Progenitor cell of endocrine pancreas (in vitro differentiated cells): Measurements from ENCODE around the gene ERBB4. TPM values are rescaled to one million over a fixed set of nuclear protein-coding genes. Genes with fewer than 3 reads are reported as not detected.

Experiments used
- DNase-seq: peaks from one replicate; pipeline ENCODE4 v3.0.0; 2021; ENCODE audit warnings: low spot score; ENCODE audit not compliant: unreplicated experiment
- H3K27ac Mint-ChIP-seq: 2 replicates; pipeline ENCODE4 v1.8.0; 2021; ENCODE audit warnings: mild to moderate bottlenecking, moderate library complexity, mixed read lengths
- H3K27me3 Mint-ChIP-seq: 2 replicates; pipeline ENCODE4 v1.8.0; 2021; ENCODE audit warnings: mixed read lengths
- H3K36me3 Mint-ChIP-seq: 2 replicates; pipeline ENCODE4 v1.8.0; 2022; ENCODE audit warnings: mixed read lengths; ENCODE audit not compliant: insufficient read depth
- H3K4me1 Mint-ChIP-seq: 2 replicates; pipeline ENCODE4 v1.8.0; 2021; ENCODE audit warnings: low read depth, mixed read lengths
- H3K4me3 Mint-ChIP-seq: 2 replicates; pipeline ENCODE4 v1.8.0; 2021; ENCODE audit warnings: low read depth, mild to moderate bottlenecking, moderate library complexity, mixed read lengths
- H3K9me3 Mint-ChIP-seq: 2 replicates; pipeline ENCODE4 v1.8.0; 2021; ENCODE audit warnings: low read depth, mixed read lengths
- CTCF ChIP-seq: fragments of 200-600 bp; sonication (generic); IDR thresholded peaks from one replicate; pipeline ENCODE4 v1.5.0; 2021; ENCODE audit warnings: antibody characterized with exemption, mild to moderate bottlenecking; ENCODE audit not compliant: unreplicated experiment
- total RNA-seq: library from RNA; stranded (reverse); gene quantifications from 2 replicates; pipeline ENCODE4 v1.2.1, GENCODE V29; 2021

Gene ERBB4
- total RNA-seq, 1 donor from 2014 or later = 43.8 TPM

GRCh38 chr2:212274215-212274614 is 264.4 kb downstream of the ERBB4 start:
- peaks cover 20% of the 10 kb centered on the region for H3K4me1 Mint-ChIP-seq
- H3K4me3 Mint-ChIP-seq = no peak overlapping the region

GRCh38 chr2:212271583-212271982 is 267.0 kb downstream of the ERBB4 start:
- no peak for DNase-seq
- TF ChIP-seq CTCF = no peak
- Mint-ChIP-seq H3K27me3 (no peaks in the 10 kb centered on the region), H3K9me3 (no peaks in the 10 kb centered on the region), H3K36me3 (no peaks in the 10 kb centered on the region), H3K27ac (no peak overlapping the region), H3K4me1 (peaks cover 17% of the 10 kb centered on the region), H3K4me3 (no peak overlapping the region)

More at GRCh38 chr2:212274215-212274614, 264.4 kb downstream of the ERBB4 start:
- TF ChIP-seq CTCF = no peak
- no peak for DNase-seq
- no peaks in the 10 kb centered on the region for H3K27me3 Mint-ChIP-seq
- H3K27ac Mint-ChIP-seq = no peak overlapping the region
- no peaks in the 10 kb centered on the region for H3K36me3 Mint-ChIP-seq
- no peaks in the 10 kb centered on the region for H3K9me3 Mint-ChIP-seq

- no peaks in the 10 kb centered on the region for H3K9me3 Mint-ChIP-seq
- H3K27me3 Mint-ChIP-seq = no peaks in the 10 kb centered on the region
- H3K27ac Mint-ChIP-seq = no peak overlapping the region
- no peak overlapping the region for H3K4me3 Mint-ChIP-seq
- TF ChIP-seq CTCF = no peak
- no peaks in the 10 kb centered on the region for H3K36me3 Mint-ChIP-seq
- H3K4me1 Mint-ChIP-seq = peaks cover 14% of the 10 kb centered on the region
- DNase-seq = no peak
These were observed 269.6 kb downstream of the ERBB4 start for GRCh38 chr2:212269005-212269404.

GRCh38 chr2:212266297-212266696 is 272.3 kb downstream of the ERBB4 start:
- Mint-ChIP-seq H3K27me3 (no peaks in the 10 kb centered on the region), H3K27ac (no peak overlapping the region), H3K36me3 (no peaks in the 10 kb centered on the region), H3K9me3 (no peaks in the 10 kb centered on the region), H3K4me3 (no peak overlapping the region), H3K4me1 (peaks cover 12% of the 10 kb centered on the region)
- TF ChIP-seq CTCF = no peak
- no peak for DNase-seq

GRCh38 chr2:212265777-212266176 is 272.8 kb downstream of the ERBB4 start:
- no peak overlapping the region for H3K4me3 Mint-ChIP-seq
- DNase-seq = no peak
- H3K4me1 Mint-ChIP-seq = peaks cover 14% of the 10 kb centered on the region
- no peak for TF ChIP-seq CTCF
- H3K9me3 Mint-ChIP-seq = no peaks in the 10 kb centered on the region
- H3K27ac Mint-ChIP-seq = no peak overlapping the region
- no peaks in the 10 kb centered on the region for H3K36me3 Mint-ChIP-seq
- no peaks in the 10 kb centered on the region for H3K27me3 Mint-ChIP-seq
